Smooth muscle cell (in vitro differentiated cells): ENCODE data around the gene DLX4. TPM values are rescaled to one million over a fixed set of nuclear protein-coding genes. Genes with fewer than 3 reads are reported as not detected.

Experiments used
- DNase-seq: peaks from one replicate; lab custom pipeline; 2025; ENCODE audit not compliant: unreplicated experiment; lab: John Stamatoyannopoulos, UW
- H2AFZ ChIP-seq: fragments of 200-600 bp; sonication (generic); 2 replicates; pipeline ENCODE4 v1.6.0; 2016; ENCODE audit warnings: antibody characterized with exemption, low read depth, mild to moderate bottlenecking
- H3F3A ChIP-seq: fragments of 200-600 bp; sonication (generic); 2 replicates; pipeline ENCODE4 v1.6.0; 2017; ENCODE audit warnings: antibody characterized with exemption, low read depth
- H3K27ac ChIP-seq: fragments of 200-600 bp; sonication (generic); 2 replicates; pipeline ENCODE4 v1.5.1; 2016; ENCODE audit warnings: low read depth, mild to moderate bottlenecking
- H3K27me3 ChIP-seq: fragments of 200-600 bp; sonication (generic); 2 replicates; pipeline ENCODE4 v1.6.1; 2016; ENCODE audit warnings: low read depth, mild to moderate bottlenecking
- H3K36me3 ChIP-seq: fragments of 200-600 bp; sonication (generic); 2 replicates; pipeline ENCODE4 v1.5.1; 2016; ENCODE audit warnings: low read depth
- H3K4me1 ChIP-seq: fragments of 200-600 bp; sonication (generic); 2 replicates; pipeline ENCODE4 v1.5.1; 2016; ENCODE audit warnings: low read depth
- H3K4me2 ChIP-seq: fragments of 200-600 bp; sonication (generic); 2 replicates; pipeline ENCODE4 v1.6.0; 2016; ENCODE audit warnings: mild to moderate bottlenecking
- H3K4me3 ChIP-seq: fragments of 200-600 bp; sonication (generic); 2 replicates; pipeline ENCODE4 v1.5.1; 2016; ENCODE audit warnings: mild to moderate bottlenecking
- H3K79me2 ChIP-seq: fragments of 200-600 bp; sonication (generic); 2 replicates; pipeline ENCODE4 v1.6.0; 2016; ENCODE audit warnings: low read depth, mild to moderate bottlenecking
- H3K9ac ChIP-seq: fragments of 200-600 bp; sonication (generic); 2 replicates; pipeline ENCODE4 v1.6.0; 2016; ENCODE audit warnings: low read depth
- H3K9me3 ChIP-seq: fragments of 200-600 bp; sonication (generic); replicated peaks from 2 replicates; pipeline ENCODE4 v1.5.1; 2016; ENCODE audit warnings: low read depth
- H4K20me1 ChIP-seq: fragments of 200-600 bp; sonication (generic); 2 replicates; pipeline ENCODE4 v1.6.0; 2016; ENCODE audit warnings: low read depth
- CTCF ChIP-seq: fragments of 200-600 bp; sonication (generic); IDR thresholded peaks from 2 replicates; pipeline ENCODE4 v1.5.1; 2017; ENCODE audit warnings: borderline replicate concordance, mild to moderate bottlenecking, antibody characterized with exemption; ENCODE audit not compliant: insufficient read depth, poor library complexity, severe bottlenecking
- WGBS: methylation state at CpG from one replicate; pipeline ENCODE4 v1.1.7; 2016; ENCODE audit warnings: low lambda C conversion rate; 5-methylcytosine and 5-hydroxymethylcytosine counted together
- polyA plus RNA-seq: library from polyadenylated mRNA; unstranded; fragments of >200 nt; fragmentation: Nextera tagmentation; extraction: Ambion mirVana; gene quantifications from 2 replicates; pipeline ENCODE4 v1.2.1, GENCODE V29; 2016
- total RNA-seq: library from RNA; depleted of rRNA; stranded (reverse); fragments of >200 nt; gene quantifications from 2 replicates; pipeline ENCODE4 v1.2.3, GENCODE V29; 2014

DLX4 gene
- total and polyA plus RNA-seq, 2 experiments from 2014 or later = 0.19 TPM; not detected in 1

DNA sequence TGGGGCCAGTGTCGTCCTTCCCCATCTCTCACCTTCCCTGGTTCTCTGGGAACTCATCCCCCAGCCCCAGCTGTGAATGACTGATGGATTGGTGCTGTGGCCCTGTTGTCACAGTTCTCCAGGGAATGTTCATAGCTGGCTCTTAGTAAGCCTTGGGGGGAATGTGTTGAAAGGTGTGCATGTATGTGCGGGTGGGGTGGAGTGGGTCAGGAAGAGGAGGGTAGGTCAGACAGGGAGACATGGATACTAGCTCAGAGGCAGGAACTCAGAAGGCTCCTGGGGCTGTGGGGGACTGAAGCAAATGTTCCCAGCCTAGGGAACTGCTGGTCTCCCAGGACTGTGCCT is 4.3 kb downstream of the DLX4 start:
- Histone ChIP-seq H3K9ac (no peak overlapping the region), H3F3A (no peaks in the 10 kb centered on the region), H3K79me2 (no peaks in the 10 kb centered on the region), H3K27ac (no peak overlapping the region), H4K20me1 (no peaks in the 10 kb centered on the region), H2AFZ (no peak overlapping the region), H3K36me3 (no peaks in the 10 kb centered on the region), H3K4me2 (no peak overlapping the region), H3K9me3 (no peaks in the 10 kb centered on the region), H3K4me3 (no peak overlapping the region), H3K27me3 (peaks cover 71% of the 10 kb centered on the region), H3K4me1 (peaks cover 48% of the 10 kb centered on the region)
- WGBS = 7% methylated on average over 2 of the region's 2 CpGs
- no peak for TF ChIP-seq CTCF
- DNase-seq = no peak

- H4K20me1 ChIP-seq = no peaks in the 10 kb centered on the region
- H3K27ac ChIP-seq = no peak overlapping the region
- H3F3A ChIP-seq = peaks cover 6% of the 10 kb centered on the region
- H3K4me3 ChIP-seq = no peak overlapping the region
- WGBS = 56% methylated on average over 7 of the region's 7 CpGs
- no peak overlapping the region for H2AFZ ChIP-seq
- no peaks in the 10 kb centered on the region for H3K36me3 ChIP-seq
- H3K79me2 ChIP-seq = no peaks in the 10 kb centered on the region
- H3K4me1 ChIP-seq = peaks cover 47% of the 10 kb centered on the region
- peaks cover 49% of the 10 kb centered on the region for H3K27me3 ChIP-seq
- no peak for DNase-seq
- no peaks in the 10 kb centered on the region for H3K9me3 ChIP-seq
- H3K9ac ChIP-seq = no peak overlapping the region
- no peak overlapping the region for H3K4me2 ChIP-seq
- no peak for TF ChIP-seq CTCF
These were observed 6.5 kb downstream of the DLX4 start for GRCh38 chr17:49975531-49975930.

GRCh38 chr17:49976163-49976827 is 7.3 kb downstream of the DLX4 start:
- Histone ChIP-seq H2AFZ (no peak overlapping the region), H3F3A (peaks cover 6% of the 10 kb centered on the region), H3K9ac (no peak overlapping the region), H3K4me2 (no peak overlapping the region), H3K79me2 (no peaks in the 10 kb centered on the region), H3K9me3 (no peaks in the 10 kb centered on the region), H3K4me3 (no peak overlapping the region), H3K27ac (no peak overlapping the region), H4K20me1 (no peaks in the 10 kb centered on the region), H3K36me3 (no peaks in the 10 kb centered on the region), H3K27me3 (peaks cover 41% of the 10 kb centered on the region), H3K4me1 (peaks cover 54% of the 10 kb centered on the region)
- WGBS = 53% methylated on average over 5 of the region's 5 CpGs
- TF ChIP-seq CTCF = no peak
- no peak for DNase-seq

DNA sequence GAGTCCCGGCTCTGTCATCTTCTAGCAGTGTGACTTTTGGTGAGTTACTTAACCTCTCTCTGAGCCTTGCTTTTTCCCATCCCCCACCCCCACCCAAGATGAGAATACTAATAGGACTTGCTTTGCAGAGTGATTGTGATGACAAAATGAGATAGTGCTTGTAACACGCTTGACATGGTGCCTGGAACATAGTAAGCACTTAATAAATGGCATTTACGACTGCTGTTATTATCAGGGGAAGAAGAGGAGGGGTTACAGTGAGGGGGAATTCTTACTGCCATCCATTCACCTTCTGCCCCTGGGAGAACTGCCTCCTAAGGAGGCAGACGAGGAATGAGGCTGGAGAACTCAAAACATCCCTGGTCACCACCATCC is 7.8 kb downstream of the DLX4 start:
- Histone ChIP-seq H3K9me3 (no peaks in the 10 kb centered on the region), H3K36me3 (no peaks in the 10 kb centered on the region), H3K79me2 (no peaks in the 10 kb centered on the region), H3K4me3 (no peak overlapping the region), H4K20me1 (no peaks in the 10 kb centered on the region), H3K4me1 (peaks cover 50% of the 10 kb centered on the region), H2AFZ (no peak overlapping the region), H3F3A (peaks cover 6% of the 10 kb centered on the region), H3K4me2 (no peak overlapping the region), H3K9ac (no peak overlapping the region), H3K27me3 (peaks cover 36% of the 10 kb centered on the region), H3K27ac (no peak overlapping the region)
- WGBS = 32% methylated on average over 4 of the region's 4 CpGs
- TF ChIP-seq CTCF = no peak
- no peak for DNase-seq
